Measurements from ENCODE around the gene OR2F1.

Gene OR2F1

DNA sequence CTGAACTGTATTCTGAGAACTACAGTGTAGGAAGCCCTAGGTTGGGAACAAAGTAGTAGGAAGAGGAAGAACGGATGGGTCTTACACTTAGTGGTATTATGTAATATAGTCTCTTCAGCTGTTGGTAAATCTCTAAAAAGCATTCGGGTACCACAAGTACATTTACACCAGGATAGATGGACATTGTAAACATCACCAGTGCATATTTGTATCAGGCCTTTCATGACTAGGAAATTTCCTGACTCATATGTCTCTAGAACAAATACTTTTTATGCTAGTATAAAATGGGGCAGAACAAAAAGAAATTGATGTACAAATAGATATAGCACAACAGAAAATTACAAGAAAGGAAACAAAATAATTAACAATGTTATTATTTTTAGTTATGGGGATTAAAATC lies 23.9 kb downstream of the OR2F1 start:
- TF ChIP-seq, protein P1, sequence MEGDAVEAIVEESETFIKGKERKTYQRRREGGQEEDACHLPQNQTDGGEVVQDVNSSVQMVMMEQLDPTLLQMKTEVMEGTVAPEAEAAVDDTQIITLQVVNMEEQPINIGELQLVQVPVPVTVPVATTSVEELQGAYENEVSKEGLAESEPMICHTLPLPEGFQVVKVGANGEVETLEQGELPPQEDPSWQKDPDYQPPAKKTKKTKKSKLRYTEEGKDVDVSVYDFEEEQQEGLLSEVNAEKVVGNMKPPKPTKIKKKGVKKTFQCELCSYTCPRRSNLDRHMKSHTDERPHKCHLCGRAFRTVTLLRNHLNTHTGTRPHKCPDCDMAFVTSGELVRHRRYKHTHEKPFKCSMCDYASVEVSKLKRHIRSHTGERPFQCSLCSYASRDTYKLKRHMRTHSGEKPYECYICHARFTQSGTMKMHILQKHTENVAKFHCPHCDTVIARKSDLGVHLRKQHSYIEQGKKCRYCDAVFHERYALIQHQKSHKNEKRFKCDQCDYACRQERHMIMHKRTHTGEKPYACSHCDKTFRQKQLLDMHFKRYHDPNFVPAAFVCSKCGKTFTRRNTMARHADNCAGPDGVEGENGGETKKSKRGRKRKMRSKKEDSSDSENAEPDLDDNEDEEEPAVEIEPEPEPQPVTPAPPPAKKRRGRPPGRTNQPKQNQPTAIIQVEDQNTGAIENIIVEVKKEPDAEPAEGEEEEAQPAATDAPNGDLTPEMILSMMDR (IDR thresholded peaks at IDR 0.05; ENCODE audit: low read depth, low read length) = no peak
- TF ChIP-seq POLR2A (IDR thresholded peaks at IDR 0.05; ENCODE audit: extremely low read depth, insufficient read length) = no peak
- TF ChIP-seq, protein P2, sequence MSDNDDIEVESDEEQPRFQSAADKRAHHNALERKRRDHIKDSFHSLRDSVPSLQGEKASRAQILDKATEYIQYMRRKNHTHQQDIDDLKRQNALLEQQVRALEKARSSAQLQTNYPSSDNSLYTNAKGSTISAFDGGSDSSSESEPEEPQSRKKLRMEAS (IDR thresholded peaks at IDR 0.05; ENCODE audit: low read depth, low read length) = no peak
- no peak for TF ChIP-seq MYC (IDR thresholded peaks at IDR 0.05; ENCODE audit: low read depth, low read length)
- H3K4me3 ChIP-seq (ENCODE audit: low read depth, low read length) = no peak overlapping the region
- DNase-seq (ENCODE audit: low read depth) = no peak

DNA sequence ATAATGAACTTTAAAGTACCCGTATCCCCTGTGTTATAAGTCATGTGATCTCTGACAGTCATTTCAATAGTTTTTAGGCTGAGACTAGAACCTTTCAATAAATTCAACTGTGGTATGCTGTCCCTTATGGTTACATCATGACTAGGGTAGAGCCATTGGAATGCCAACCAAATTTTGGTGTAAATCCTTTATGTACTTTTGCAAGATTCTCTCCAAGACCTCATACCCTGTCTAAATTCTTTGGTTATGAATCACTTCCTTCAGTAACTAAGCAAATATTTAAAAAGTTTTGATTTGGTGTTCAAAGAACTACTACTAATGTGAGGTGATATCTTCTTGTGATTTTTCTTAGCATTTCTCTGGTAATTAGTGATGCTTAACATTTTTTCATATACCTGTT lies 24.7 kb downstream of the OR2F1 start:
- no peak for TF ChIP-seq POLR2A (IDR thresholded peaks at IDR 0.05; ENCODE audit: extremely low read depth, insufficient read length)
- no peak for TF ChIP-seq MYC (IDR thresholded peaks at IDR 0.05; ENCODE audit: low read depth, low read length)
- TF ChIP-seq, protein P2 (IDR thresholded peaks at IDR 0.05; ENCODE audit: low read depth, low read length) = no peak
- TF ChIP-seq, protein P1 (IDR thresholded peaks at IDR 0.05; ENCODE audit: low read depth, low read length) = no peak
- no peak for DNase-seq (ENCODE audit: low read depth)
- no peak overlapping the region for H3K4me3 ChIP-seq (ENCODE audit: low read depth, low read length)

DNA sequence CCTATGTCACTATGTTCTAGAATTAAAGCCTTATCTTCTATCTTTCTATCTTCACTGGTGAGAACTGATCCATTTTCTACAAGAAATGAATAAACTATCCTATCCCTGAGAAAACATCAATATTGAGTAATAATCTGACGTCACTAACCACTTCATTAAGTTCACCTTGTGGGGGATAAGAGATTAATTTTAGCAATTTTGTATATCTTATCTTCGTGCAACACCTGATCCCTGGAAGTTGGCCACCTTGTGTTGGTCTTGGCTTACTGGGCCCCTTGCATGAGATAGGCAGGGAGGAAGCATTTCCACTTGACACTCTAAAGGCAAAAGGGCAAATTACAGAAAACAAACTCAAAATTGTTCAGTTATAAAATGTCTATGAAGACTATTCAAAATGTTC lies 25.4 kb downstream of the OR2F1 start:
- DNase-seq (ENCODE audit: low read depth) = no peak
- TF ChIP-seq, protein P1 (IDR thresholded peaks at IDR 0.05; ENCODE audit: low read depth, low read length) = no peak
- TF ChIP-seq POLR2A (IDR thresholded peaks at IDR 0.05; ENCODE audit: extremely low read depth, insufficient read length) = no peak
- TF ChIP-seq MYC (IDR thresholded peaks at IDR 0.05; ENCODE audit: low read depth, low read length) = no peak
- TF ChIP-seq, protein P2 (IDR thresholded peaks at IDR 0.05; ENCODE audit: low read depth, low read length) = no peak
- H3K4me3 ChIP-seq (ENCODE audit: low read depth, low read length) = no peak overlapping the region

DNA sequence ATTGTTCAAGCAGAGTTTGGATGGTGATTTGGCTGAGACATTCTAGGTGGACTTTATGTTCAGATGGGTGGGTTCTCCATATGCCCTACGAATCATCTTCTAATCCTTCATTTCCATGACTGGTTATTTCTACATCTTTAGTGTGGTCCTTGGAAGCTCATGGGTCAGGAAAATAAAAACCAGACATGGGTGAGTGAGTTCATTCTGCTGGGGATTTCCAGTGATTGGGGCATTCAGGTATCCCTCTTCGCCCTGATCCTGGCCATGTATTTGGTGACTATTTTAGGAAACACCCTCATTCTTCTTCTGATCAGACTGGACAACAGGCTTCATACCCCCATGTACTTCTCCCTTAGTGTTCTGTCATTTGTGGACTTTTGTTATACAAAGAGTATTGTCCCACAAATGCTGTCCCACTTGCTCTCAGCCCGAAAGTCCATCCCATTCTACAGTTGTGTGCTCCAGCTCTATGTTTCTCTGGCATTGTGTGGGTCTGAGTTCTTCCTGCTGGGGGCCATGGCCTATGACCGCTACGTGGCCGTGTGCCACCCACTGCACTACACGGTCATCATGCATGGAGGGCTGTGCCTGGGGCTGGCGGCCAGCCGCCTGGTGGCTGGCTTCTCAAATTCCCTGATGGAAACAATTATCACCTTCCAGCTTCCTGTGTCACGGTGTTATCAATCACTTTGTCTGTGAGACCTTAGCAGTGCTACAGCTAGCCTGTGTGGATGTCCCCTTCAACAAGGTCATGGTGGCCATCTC lies 26.3 kb downstream of the OR2F1 start:
- TF ChIP-seq, protein P2 (IDR thresholded peaks at IDR 0.05; ENCODE audit: low read depth, low read length) = no peak
- no peak for TF ChIP-seq POLR2A (IDR thresholded peaks at IDR 0.05; ENCODE audit: extremely low read depth, insufficient read length)
- TF ChIP-seq, protein P1 (IDR thresholded peaks at IDR 0.05; ENCODE audit: low read depth, low read length) = no peak
- TF ChIP-seq MYC (IDR thresholded peaks at IDR 0.05; ENCODE audit: low read depth, low read length) = no peak
- no peak overlapping the region for H3K4me3 ChIP-seq (ENCODE audit: low read depth, low read length)
- no peak for DNase-seq (ENCODE audit: low read depth)

DNA sequence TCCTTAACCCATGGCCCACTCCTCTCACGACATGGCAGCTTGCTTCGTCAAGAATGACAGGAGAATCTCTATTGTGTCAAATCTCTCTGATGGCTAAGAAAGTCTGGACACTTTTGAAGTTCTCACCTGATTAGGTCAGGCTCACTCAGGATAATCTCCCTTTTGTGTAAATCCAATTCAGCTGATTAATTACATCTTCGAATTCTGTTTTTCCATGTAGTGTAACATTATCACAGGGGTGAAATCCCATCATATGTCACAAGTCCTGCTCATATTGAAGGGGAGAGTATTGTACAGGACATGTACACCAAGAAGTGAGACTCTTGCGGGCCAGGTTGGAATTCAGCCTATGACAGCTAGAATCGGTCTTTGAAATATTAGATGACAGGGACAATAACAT lies 29.3 kb downstream of the OR2F1 start:
- H3K4me3 ChIP-seq (ENCODE audit: low read depth, low read length) = no peak overlapping the region
- no peak for DNase-seq (ENCODE audit: low read depth)
- TF ChIP-seq, protein P1 (IDR thresholded peaks at IDR 0.05; ENCODE audit: low read depth, low read length) = no peak
- no peak for TF ChIP-seq POLR2A (IDR thresholded peaks at IDR 0.05; ENCODE audit: extremely low read depth, insufficient read length)
- no peak for TF ChIP-seq MYC (IDR thresholded peaks at IDR 0.05; ENCODE audit: low read depth, low read length)
- TF ChIP-seq, protein P2 (IDR thresholded peaks at IDR 0.05; ENCODE audit: low read depth, low read length) = no peak
